Measurements from ENCODE around the gene VRK1.

GRCh38 chr14:96797582-96798349 is 584 bp downstream of the VRK1 start:
- TF ChIP-seq EZH2 (optimal IDR thresholded peaks at IDR 0.05; ENCODE audit: low read depth, low read length) (no peak), CTCF (IDR thresholded peaks at IDR 0.05; ENCODE audit: low read length) (no peak), EZH2phosphoT487 (IDR thresholded peaks at IDR 0.05; ENCODE audit: low read length) (no peak)
